Endodermal cell (in vitro differentiated cells): Measurements from ENCODE around the gene RALGPS1. TPM values are rescaled to one million over a fixed set of nuclear protein-coding genes. Genes with fewer than 3 reads are reported as not detected.

Experiments
- DNase-seq: peaks from one replicate; pipeline ENCODE4 v3.0.0-alpha.2; 2017
- H3K27ac ChIP-seq: 2 replicates; pipeline ENCODE4 v1.5.1; 2013; ENCODE audit warnings: mild to moderate bottlenecking, low read depth, low read length, moderate library complexity
- H3K27me3 ChIP-seq: 2 replicates; pipeline ENCODE4 v1.6.1; 2013; ENCODE audit warnings: mild to moderate bottlenecking, low read length, moderate library complexity; ENCODE audit not compliant: insufficient read depth, control insufficient read depth, poor library complexity, severe bottlenecking
- H3K36me3 ChIP-seq: 2 replicates; pipeline ENCODE4 v1.7.0; 2013; ENCODE audit warnings: mild to moderate bottlenecking, low read length, moderate library complexity; ENCODE audit not compliant: control insufficient read depth, insufficient read depth
- H3K4me1 ChIP-seq: one replicate; pipeline ENCODE4 v1.7.0; 2013; ENCODE audit warnings: low read length; ENCODE audit not compliant: control insufficient read depth, insufficient read depth
- H3K4me3 ChIP-seq: 2 replicates; pipeline ENCODE4 v1.5.1; 2013; ENCODE audit warnings: mild to moderate bottlenecking, low read length, moderate library complexity
- H3K9ac ChIP-seq: 2 replicates; pipeline ENCODE4 v1.6.1; 2013; ENCODE audit warnings: mild to moderate bottlenecking, low read length, moderate library complexity; ENCODE audit not compliant: poor library complexity, severe bottlenecking; ENCODE audit errors: extremely low read depth
- H3K9me3 ChIP-seq: 2 replicates; pipeline ENCODE4 v1.6.1; 2013; ENCODE audit warnings: mild to moderate bottlenecking, low read length, moderate library complexity; ENCODE audit not compliant: control insufficient read depth
- H3K27ac Mint-ChIP-seq: 2 replicates; pipeline ENCODE4 v1.8.0; 2020; ENCODE audit warnings: mixed read lengths
- H3K27me3 Mint-ChIP-seq: 2 replicates; pipeline ENCODE4 v1.8.0; 2021; ENCODE audit warnings: mild to moderate bottlenecking, mixed read lengths; ENCODE audit not compliant: insufficient read depth
- H3K36me3 Mint-ChIP-seq: 2 replicates; pipeline ENCODE4 v1.8.0; 2020; ENCODE audit warnings: low read depth, mixed read lengths
- H3K4me1 Mint-ChIP-seq: 2 replicates; pipeline ENCODE4 v1.8.0; 2020; ENCODE audit warnings: mixed read lengths
- H3K4me3 Mint-ChIP-seq: 2 replicates; pipeline ENCODE4 v1.8.0; 2020; ENCODE audit warnings: mild to moderate bottlenecking, moderate library complexity, mixed read lengths
- H3K9me3 Mint-ChIP-seq: 2 replicates; pipeline ENCODE4 v1.8.0; 2020; ENCODE audit warnings: mild to moderate bottlenecking, mixed read lengths
- WGBS, 2 experiments: methylation state at CpG; one replicate each; pipeline versions ENCODE4 v1.1.5 to v1.1.7; 2013; ENCODE audit warnings: missing lambda C conversion rate in 2 of 2, mixed read lengths in 1 of 2; ENCODE audit not compliant: insufficient coverage in 1 of 2, insufficient read length in 1 of 2; 5-methylcytosine and 5-hydroxymethylcytosine counted together
- total RNA-seq, 2 donors: library from RNA; stranded (reverse); fragmentation: NEBNext Ultra II Directional in 1 of 2; extraction: Animal tissue kit (Norgen Biotek cat#: 25700) in 1 of 2; gene quantifications; 2 replicates in 1 of 2; 3 replicates in 1 of 2; pipeline ENCODE4 v1.2.1, GENCODE V29; 2021
- TF ChIP-seq, protein P1 (sequence below): fragments of 200-600 bp; sonication (generic); conservative IDR thresholded peaks from 2 replicates; pipeline ENCODE4 v1.5.0; 2021; ENCODE audit warnings: antibody characterized with exemption, mild to moderate bottlenecking

RALGPS1 gene
- total RNA-seq, 2 donors from 2014 or later, result 23.3 to 25.0 TPM

DNA sequence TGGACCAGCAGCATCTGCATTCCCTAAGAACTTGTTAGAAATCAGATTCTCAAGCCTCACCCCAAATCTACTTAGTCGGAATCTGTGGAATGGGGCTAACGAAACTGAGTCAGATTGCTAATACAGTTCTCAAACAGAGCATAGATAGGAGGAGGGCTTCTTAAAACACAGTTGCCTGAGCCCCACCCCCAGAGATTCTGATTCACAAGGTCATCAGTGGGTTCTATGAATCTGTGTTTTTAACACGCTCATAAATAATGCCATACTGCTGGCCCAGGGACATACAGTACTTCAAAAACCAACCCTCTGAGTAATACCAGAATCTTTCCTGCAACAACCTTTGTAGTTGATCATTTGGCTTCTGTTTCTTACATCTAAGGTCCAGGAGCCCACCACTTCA, 317.1 kb downstream of the RALGPS1 start:
- Mint-ChIP-seq H3K4me1 (no peaks in the 10 kb centered on the region), H3K27ac (no peak overlapping the region), H3K4me3 (no peak overlapping the region)

DNA sequence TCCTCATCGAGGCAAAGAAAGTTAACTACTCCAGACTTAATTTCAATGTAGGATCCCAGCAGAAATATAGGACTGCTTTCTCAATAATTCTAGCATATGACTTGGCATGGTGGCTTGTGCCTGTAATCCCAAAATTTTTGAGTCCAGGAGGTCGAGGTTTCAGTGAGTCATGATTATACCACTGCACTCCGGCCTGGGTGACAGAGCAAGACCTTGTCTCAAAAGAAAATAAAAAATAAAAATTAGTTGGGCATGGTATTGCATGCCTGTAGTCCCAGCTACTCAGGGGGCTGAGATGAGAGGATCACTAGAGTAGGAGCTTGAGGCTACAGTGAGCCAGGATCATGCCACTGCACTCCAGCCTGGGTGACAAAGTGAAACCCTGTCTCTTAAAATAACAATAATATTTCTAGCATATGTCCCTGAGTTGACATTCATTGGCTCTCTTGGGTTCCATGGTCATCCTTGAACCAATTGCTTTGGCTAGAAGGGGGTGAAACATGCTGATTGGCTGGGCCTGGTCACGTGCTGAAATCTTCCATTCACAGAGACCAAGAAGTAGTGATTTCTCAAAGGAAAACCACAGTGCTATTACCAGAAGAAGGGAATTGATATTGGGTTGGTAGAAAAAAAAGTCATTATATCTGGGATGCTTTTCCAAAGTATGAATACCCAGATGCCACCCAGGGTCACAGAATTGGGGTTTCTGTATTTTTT, 318.4 kb downstream of the RALGPS1 start:
- H3K27ac ChIP-seq, result no peak overlapping the region
- TF ChIP-seq, protein P1, sequence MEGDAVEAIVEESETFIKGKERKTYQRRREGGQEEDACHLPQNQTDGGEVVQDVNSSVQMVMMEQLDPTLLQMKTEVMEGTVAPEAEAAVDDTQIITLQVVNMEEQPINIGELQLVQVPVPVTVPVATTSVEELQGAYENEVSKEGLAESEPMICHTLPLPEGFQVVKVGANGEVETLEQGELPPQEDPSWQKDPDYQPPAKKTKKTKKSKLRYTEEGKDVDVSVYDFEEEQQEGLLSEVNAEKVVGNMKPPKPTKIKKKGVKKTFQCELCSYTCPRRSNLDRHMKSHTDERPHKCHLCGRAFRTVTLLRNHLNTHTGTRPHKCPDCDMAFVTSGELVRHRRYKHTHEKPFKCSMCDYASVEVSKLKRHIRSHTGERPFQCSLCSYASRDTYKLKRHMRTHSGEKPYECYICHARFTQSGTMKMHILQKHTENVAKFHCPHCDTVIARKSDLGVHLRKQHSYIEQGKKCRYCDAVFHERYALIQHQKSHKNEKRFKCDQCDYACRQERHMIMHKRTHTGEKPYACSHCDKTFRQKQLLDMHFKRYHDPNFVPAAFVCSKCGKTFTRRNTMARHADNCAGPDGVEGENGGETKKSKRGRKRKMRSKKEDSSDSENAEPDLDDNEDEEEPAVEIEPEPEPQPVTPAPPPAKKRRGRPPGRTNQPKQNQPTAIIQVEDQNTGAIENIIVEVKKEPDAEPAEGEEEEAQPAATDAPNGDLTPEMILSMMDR, result no peak
- WGBS, 2 experiments, result 77 to 92% methylated on average over 2 to 4 of the region's 4 CpGs
- Mint-ChIP-seq H3K4me1 (no peaks in the 10 kb centered on the region), H3K4me3 (no peak overlapping the region), H3K36me3 (no peaks in the 10 kb centered on the region), H3K9me3 (no peaks in the 10 kb centered on the region), H3K27me3 (no peaks in the 10 kb centered on the region), H3K27ac (no peak overlapping the region)
- no peaks in the 10 kb centered on the region for H3K36me3 ChIP-seq
- no peaks in the 10 kb centered on the region for H3K9me3 ChIP-seq
- no peaks in the 10 kb centered on the region for H3K4me1 ChIP-seq
- no peak overlapping the region for H3K4me3 ChIP-seq
- no peak for DNase-seq
- H3K27me3 ChIP-seq, result no peaks in the 10 kb centered on the region
- no peak overlapping the region for H3K9ac ChIP-seq

More for the DNA sequence above, 317.1 kb downstream of the RALGPS1 start:
- no peak overlapping the region for H3K9ac ChIP-seq
- DNase-seq, result no peak
- TF ChIP-seq, protein P1, result no peak
- no peaks in the 10 kb centered on the region for H3K9me3 ChIP-seq
- Mint-ChIP-seq H3K27me3 (peaks cover 10% of the 10 kb centered on the region), H3K36me3 (no peaks in the 10 kb centered on the region), H3K9me3 (no peaks in the 10 kb centered on the region)
- 86 to 93% methylated on average over 3 of the region's 3 CpGs for WGBS, 2 experiments
- H3K27ac ChIP-seq, result no peak overlapping the region
- H3K27me3 ChIP-seq, result peaks cover 7% of the 10 kb centered on the region
- H3K4me1 ChIP-seq, result no peaks in the 10 kb centered on the region
- no peak overlapping the region for H3K4me3 ChIP-seq
- no peaks in the 10 kb centered on the region for H3K36me3 ChIP-seq

DNA sequence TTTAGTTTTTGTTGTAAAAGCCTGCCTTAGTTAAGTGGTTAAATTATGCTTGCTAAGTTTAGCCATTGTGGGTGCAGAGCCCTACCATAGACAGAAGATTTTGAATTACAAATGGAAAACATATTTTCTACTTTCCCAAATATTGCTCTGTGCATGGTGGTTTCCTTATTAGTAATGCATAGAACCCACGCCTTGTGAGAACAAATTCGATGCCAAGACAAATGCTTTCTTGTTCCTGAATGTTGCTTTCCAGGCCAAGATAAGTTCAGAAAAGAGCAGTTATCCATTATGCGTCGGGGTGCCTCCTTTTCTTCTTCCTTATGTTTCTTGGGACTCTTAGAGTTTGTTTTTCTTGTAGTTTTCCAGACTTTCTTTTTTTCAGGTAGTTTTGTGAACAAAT, 319.0 kb downstream of the RALGPS1 start:
- no peak overlapping the region for H3K27ac ChIP-seq
- H3K27me3 Mint-ChIP-seq, result no peaks in the 10 kb centered on the region
- H3K36me3 Mint-ChIP-seq, result no peaks in the 10 kb centered on the region
- H3K27me3 ChIP-seq, result no peaks in the 10 kb centered on the region
- no peak overlapping the region for H3K27ac Mint-ChIP-seq
- no peaks in the 10 kb centered on the region for H3K4me1 Mint-ChIP-seq
- H3K9me3 ChIP-seq, result no peaks in the 10 kb centered on the region
- no peak overlapping the region for H3K9ac ChIP-seq
- H3K9me3 Mint-ChIP-seq, result no peaks in the 10 kb centered on the region
- no peaks in the 10 kb centered on the region for H3K36me3 ChIP-seq
- no peak for DNase-seq
- H3K4me1 ChIP-seq, result no peaks in the 10 kb centered on the region
- WGBS, 2 experiments, result 83 to 94% methylated on average over 2 to 4 of the region's 4 CpGs
- TF ChIP-seq, protein P1, result no peak
- H3K4me3 ChIP-seq, result no peak overlapping the region
- no peak overlapping the region for H3K4me3 Mint-ChIP-seq
